ENCODE data around the gene SUSD4. TPM values are rescaled to one million over a fixed set of nuclear protein-coding genes. Genes with fewer than 3 reads are reported as not detected.

SUSD4 gene
- total RNA-seq, 2 experiments from 2014 or later, result 0.18 to 0.23 TPM

DNA sequence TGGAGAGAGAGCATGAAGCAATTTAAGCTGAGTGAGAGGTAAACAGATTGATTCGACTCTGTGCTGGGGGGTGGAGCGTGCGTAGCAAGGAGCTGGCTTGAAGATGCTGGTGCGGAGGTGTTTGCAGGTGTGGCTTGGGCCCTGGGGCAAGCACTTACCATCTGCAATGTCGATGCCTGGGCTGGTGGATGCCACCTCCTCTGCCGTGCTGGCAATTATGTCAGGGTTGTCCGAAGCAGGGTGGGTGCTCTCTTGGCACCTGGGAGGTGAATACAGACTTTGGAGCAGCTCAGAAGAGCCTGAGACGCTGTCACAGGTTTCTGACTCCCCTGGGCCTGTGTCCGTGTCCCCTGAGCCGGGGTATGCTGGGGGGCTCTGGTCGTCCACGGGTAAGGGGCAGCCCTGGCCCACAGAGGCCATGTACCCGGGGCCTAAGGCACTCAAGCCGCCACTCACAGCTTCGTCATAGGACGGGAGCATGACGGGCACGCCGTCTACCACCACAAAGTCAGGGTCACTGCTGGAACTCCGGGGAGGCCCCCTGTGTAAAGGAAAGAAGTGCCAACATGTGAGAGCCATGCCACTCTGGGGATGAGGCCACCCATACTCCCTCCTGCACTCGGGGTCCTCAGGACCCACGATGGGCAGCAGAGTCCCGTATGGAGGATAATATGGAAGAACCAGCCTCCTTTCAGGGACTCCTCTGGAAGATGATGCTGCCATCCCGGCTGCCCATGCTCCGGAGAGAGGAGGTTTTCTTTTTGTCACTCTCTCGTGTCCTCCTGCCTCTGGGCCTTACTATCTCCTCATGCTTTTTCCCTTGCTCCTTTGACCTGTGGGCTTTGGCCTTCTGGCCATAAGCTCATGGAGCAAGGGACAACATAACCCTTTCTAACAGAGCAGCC, 140.6 kb downstream of the SUSD4 start:
- no peaks in the 10 kb centered on the region for H3K36me3 Mint-ChIP-seq (ENCODE audit: low read depth)
- H3K27me3 Mint-ChIP-seq (ENCODE audit: low read depth), result no peaks in the 10 kb centered on the region
- DNase-seq (no peak), ATAC-seq (no peak)
- no peak overlapping the region for H3K4me3 Mint-ChIP-seq
- POLR2A ChIA-PET, result no interaction called here
- H3K27ac Mint-ChIP-seq, result no peak overlapping the region
- CTCF ChIA-PET, result interaction anchor here (1.0 to 1.7 kb wide), 2 partner anchors 80 to 89 kb away, joined by 3 to 4 read pairs; partner anchors contain the start of gene TLR5
- peaks cover 10% of the 10 kb centered on the region for H3K4me1 Mint-ChIP-seq (ENCODE audit: low read depth)
- H3K9me3 Mint-ChIP-seq (ENCODE audit: insufficient read depth), result no peaks in the 10 kb centered on the region

DNA sequence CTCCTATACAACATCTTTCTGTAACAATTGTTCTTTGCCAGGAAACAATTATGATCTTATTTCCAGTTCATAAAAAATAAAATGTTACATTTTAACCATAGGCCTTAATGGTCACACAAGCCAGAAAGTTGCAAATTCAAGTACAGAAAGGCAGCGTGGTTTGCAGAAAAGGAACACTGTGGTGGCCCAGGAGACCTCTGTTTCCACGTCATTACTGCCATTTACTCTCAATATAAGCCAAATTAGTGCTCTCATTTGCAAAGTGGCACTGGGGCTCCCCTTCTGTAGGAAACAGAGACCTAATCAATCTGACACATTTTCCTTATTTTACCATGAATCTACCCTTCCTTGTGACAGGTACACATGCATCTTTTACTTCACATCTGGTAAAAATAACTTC, 141.6 kb downstream of the SUSD4 start:
- DNase-seq, result no peak
- ChIA-PET CTCF (interaction anchor here (1.0 kb wide), 1 partner anchor 79 kb away, joined by 3 read pairs; the partner anchor contains the start of gene TLR5), POLR2A (no interaction called here)
- H3K27ac Mint-ChIP-seq, result no peak overlapping the region
- no peak for ATAC-seq
- H3K4me3 Mint-ChIP-seq, result no peak overlapping the region
- peaks cover 4% of the 10 kb centered on the region for H3K4me1 Mint-ChIP-seq (ENCODE audit: low read depth)
- H3K36me3 Mint-ChIP-seq (ENCODE audit: low read depth), result no peaks in the 10 kb centered on the region
- peaks cover 6% of the 10 kb centered on the region for H3K9me3 Mint-ChIP-seq (ENCODE audit: insufficient read depth)
- no peaks in the 10 kb centered on the region for H3K27me3 Mint-ChIP-seq (ENCODE audit: low read depth)

DNA sequence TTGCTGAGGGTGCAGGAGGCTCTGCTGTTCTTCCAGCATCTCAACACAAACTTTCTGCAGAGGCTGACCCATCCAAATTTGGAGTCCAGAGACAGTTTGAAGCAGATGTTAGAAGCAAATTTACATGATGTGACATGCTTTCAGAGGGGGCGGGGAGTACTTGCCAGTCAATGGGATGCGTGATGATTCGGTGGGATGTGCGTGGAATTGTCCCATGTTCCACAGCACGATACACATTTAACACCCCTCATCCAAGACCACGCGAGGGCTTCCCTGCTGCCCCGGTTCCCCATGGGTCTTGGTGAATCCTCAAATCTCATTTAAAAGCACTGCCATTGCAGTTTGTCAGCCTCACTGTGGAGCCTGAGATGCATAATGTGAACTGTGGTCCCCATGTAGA, 142.3 kb downstream of the SUSD4 start:
- no peak for ATAC-seq
- no peak for DNase-seq
- Mint-ChIP-seq H3K4me1 (ENCODE audit: low read depth) (no peaks in the 10 kb centered on the region), H3K9me3 (ENCODE audit: insufficient read depth) (peaks cover 6% of the 10 kb centered on the region), H3K36me3 (ENCODE audit: low read depth) (no peaks in the 10 kb centered on the region), H3K27ac (no peak overlapping the region), H3K27me3 (ENCODE audit: low read depth) (no peaks in the 10 kb centered on the region), H3K4me3 (no peak overlapping the region)
- ChIA-PET CTCF (interaction anchor here (1.0 to 1.2 kb wide), 2 partner anchors 8 to 98 kb away, joined by 4 to 5 read pairs; no protein-coding TSS in a partner anchor), POLR2A (no interaction called here)

DNA sequence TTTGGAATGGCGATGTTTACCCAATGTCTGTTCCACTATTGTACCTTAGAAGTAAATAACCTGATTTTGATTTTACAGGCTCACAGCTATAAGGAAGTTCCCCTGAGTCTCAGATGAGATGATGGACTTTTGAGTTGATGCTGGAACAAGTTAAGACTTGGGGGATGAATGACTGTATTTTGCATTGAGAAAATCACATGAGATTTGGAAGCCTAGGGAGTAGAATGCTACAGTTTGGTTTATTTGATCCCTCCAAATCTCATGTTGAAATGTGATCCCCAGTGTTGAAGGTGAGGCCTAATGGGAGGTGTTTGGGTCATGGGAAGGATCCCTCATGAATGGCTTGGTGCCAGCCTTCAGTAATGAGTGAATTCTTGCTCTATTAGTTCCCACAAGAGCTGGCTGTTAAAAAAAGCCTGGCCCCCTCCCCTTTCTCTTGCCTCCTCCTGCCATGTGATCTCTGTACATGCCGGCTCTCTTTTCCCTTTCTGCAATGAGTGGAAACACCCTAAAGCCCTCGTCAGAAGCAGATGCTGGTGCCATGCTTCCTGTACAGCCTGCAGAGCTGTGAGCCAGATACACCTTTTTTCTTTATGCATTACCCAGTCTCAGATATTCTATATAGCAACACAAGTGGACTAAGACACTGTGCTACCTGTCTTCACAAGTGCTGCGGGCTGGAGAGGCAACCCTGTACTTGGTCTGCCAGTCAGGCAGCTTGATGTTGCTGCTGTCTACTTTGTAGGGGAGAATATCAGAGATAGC, 143.9 kb downstream of the SUSD4 start:
- DNase-seq, result no peak
- POLR2A ChIA-PET, result no interaction called here
- no peak overlapping the region for H3K4me3 Mint-ChIP-seq
- no peak for ATAC-seq
- no peaks in the 10 kb centered on the region for H3K27me3 Mint-ChIP-seq (ENCODE audit: low read depth)
- no peaks in the 10 kb centered on the region for H3K36me3 Mint-ChIP-seq (ENCODE audit: low read depth)
- no peaks in the 10 kb centered on the region for H3K4me1 Mint-ChIP-seq (ENCODE audit: low read depth)
- CTCF ChIA-PET, result no interaction called here
- no peak overlapping the region for H3K27ac Mint-ChIP-seq
- peaks cover 6% of the 10 kb centered on the region for H3K9me3 Mint-ChIP-seq (ENCODE audit: insufficient read depth)

DNA sequence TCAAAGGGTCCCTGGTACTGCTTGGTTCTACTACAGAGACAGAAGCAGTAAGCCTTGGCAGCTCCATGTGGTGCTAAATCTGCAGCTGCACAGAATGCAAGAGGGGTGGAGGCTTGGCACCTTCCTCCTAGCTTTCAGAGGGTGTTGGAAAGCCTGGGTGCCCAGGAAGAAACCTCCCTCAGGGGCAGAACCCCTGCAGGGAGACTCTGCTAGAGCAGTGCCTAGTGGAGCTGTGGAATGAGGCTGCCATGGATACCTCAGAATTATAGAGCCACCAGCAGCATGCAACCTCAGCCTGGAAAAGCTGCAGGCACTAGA, 144.7 kb downstream of the SUSD4 start:
- ATAC-seq (no peak), DNase-seq (no peak)
- CTCF ChIA-PET, result interaction anchor here (0.7 kb wide), 1 partner anchor 86 kb away, joined by 3 read pairs; no protein-coding TSS in a partner anchor
- H3K36me3 Mint-ChIP-seq (ENCODE audit: low read depth), result no peaks in the 10 kb centered on the region
- H3K27me3 Mint-ChIP-seq (ENCODE audit: low read depth), result no peaks in the 10 kb centered on the region
- H3K4me1 Mint-ChIP-seq (ENCODE audit: low read depth), result no peaks in the 10 kb centered on the region
- H3K9me3 Mint-ChIP-seq (ENCODE audit: insufficient read depth), result peaks cover 6% of the 10 kb centered on the region
- POLR2A ChIA-PET, result no interaction called here
- no peak overlapping the region for H3K4me3 Mint-ChIP-seq
- no peak overlapping the region for H3K27ac Mint-ChIP-seq

DNA sequence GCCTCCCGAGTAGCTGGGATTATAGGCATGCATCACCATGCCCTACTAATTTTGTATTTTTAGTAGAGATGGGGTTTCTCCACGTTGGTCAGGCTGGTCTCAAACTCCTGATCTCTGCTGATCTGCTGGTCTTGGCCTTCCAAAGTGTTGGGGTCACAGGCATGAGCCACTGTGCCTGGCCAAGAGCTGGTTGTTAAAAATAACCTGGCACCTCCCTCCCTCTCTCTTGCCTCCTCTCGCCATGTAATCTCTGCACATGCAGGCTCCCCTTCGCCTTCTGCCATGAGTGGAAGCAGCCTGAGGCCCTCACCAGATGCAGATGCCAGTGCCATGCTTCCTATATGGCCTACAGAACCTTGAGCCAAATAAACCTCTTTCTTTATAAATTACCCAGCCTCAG, 146.2 kb downstream of the SUSD4 start:
- H3K27me3 Mint-ChIP-seq (ENCODE audit: low read depth), result no peaks in the 10 kb centered on the region
- H3K4me3 Mint-ChIP-seq, result no peak overlapping the region
- H3K36me3 Mint-ChIP-seq (ENCODE audit: low read depth), result no peaks in the 10 kb centered on the region
- peaks cover 6% of the 10 kb centered on the region for H3K9me3 Mint-ChIP-seq (ENCODE audit: insufficient read depth)
- ChIA-PET CTCF (no interaction called here), POLR2A (no interaction called here)
- H3K27ac Mint-ChIP-seq, result no peak overlapping the region
- ATAC-seq, result no peak
- no peaks in the 10 kb centered on the region for H3K4me1 Mint-ChIP-seq (ENCODE audit: low read depth)
- no peak for DNase-seq

DNA sequence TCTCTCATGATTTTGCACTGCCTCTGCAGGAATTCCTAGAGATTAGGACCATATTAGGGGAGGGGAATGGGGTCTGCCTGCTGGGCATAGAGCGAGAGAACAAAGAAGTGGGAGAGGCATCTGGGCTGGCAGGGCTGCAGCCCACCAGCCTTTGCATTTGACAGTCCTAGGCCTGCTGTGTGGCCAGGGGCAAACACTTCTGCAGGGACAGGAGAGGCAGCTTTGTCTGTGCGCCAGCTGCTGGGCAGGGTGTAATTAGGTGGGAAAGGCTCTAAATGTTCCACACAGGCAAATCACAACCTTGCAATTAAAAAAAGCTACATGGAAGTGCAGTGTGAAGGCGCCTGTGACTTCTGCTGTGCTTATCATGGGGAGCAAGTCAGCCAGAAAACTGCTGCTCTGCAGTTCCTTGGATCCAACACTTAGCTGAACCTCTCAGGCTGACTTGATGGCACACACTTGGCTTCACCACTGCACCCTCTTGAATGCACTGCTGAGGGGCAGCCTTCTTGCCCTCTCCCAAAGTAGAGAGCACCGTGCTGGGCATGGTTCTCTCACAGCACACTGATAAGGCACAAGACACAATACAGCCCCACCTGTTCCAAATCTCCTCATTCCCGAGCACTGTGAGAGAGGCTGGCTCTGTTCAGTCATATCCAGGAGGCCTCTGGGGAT, 147.3 kb downstream of the SUSD4 start:
- POLR2A ChIA-PET, result no interaction called here

GRCh38 chr1:223216074-223216473, 147.9 kb downstream of the SUSD4 start:
- DNase-seq, result no peak
- no peak overlapping the region for H3K27ac Mint-ChIP-seq
- POLR2A ChIA-PET, result no interaction called here

More for the DNA sequence above, 147.3 kb downstream of the SUSD4 start:
- CTCF ChIA-PET, result interaction anchor here (1.2 kb wide), 1 partner anchor 28 kb away, joined by 3 read pairs; no protein-coding TSS in a partner anchor
- H3K9me3 Mint-ChIP-seq (ENCODE audit: insufficient read depth), result peaks cover 6% of the 10 kb centered on the region
- no peak overlapping the region for H3K27ac Mint-ChIP-seq
- H3K4me3 Mint-ChIP-seq, result no peak overlapping the region
- H3K27me3 Mint-ChIP-seq (ENCODE audit: low read depth), result no peaks in the 10 kb centered on the region
- H3K36me3 Mint-ChIP-seq (ENCODE audit: low read depth), result no peaks in the 10 kb centered on the region
- no peak for ATAC-seq
- DNase-seq, result no peak
- no peaks in the 10 kb centered on the region for H3K4me1 Mint-ChIP-seq (ENCODE audit: low read depth)

GRCh38 chr1:223215026-223215425, 148.9 kb downstream of the SUSD4 start:
- DNase-seq, result no peak
- ATAC-seq, result no peak
- H3K9me3 Mint-ChIP-seq (ENCODE audit: insufficient read depth), result peaks cover 6% of the 10 kb centered on the region
- no peak overlapping the region for H3K4me3 Mint-ChIP-seq
- no peaks in the 10 kb centered on the region for H3K27me3 Mint-ChIP-seq (ENCODE audit: low read depth)
- ChIA-PET CTCF (no interaction called here), POLR2A (no interaction called here)
- no peaks in the 10 kb centered on the region for H3K36me3 Mint-ChIP-seq (ENCODE audit: low read depth)
- H3K27ac Mint-ChIP-seq, result no peak overlapping the region
- no peaks in the 10 kb centered on the region for H3K4me1 Mint-ChIP-seq (ENCODE audit: low read depth)

More at GRCh38 chr1:223216074-223216473, 147.9 kb downstream of the SUSD4 start:
- peaks cover 6% of the 10 kb centered on the region for H3K9me3 Mint-ChIP-seq (ENCODE audit: insufficient read depth)
- no peaks in the 10 kb centered on the region for H3K27me3 Mint-ChIP-seq (ENCODE audit: low read depth)
- no peak for ATAC-seq
- no peaks in the 10 kb centered on the region for H3K4me1 Mint-ChIP-seq (ENCODE audit: low read depth)
- CTCF ChIA-PET, result interaction anchor here (1.2 kb wide), 1 partner anchor 29 kb away, joined by 3 read pairs; no protein-coding TSS in a partner anchor
- no peaks in the 10 kb centered on the region for H3K36me3 Mint-ChIP-seq (ENCODE audit: low read depth)
- H3K4me3 Mint-ChIP-seq, result no peak overlapping the region

DNA sequence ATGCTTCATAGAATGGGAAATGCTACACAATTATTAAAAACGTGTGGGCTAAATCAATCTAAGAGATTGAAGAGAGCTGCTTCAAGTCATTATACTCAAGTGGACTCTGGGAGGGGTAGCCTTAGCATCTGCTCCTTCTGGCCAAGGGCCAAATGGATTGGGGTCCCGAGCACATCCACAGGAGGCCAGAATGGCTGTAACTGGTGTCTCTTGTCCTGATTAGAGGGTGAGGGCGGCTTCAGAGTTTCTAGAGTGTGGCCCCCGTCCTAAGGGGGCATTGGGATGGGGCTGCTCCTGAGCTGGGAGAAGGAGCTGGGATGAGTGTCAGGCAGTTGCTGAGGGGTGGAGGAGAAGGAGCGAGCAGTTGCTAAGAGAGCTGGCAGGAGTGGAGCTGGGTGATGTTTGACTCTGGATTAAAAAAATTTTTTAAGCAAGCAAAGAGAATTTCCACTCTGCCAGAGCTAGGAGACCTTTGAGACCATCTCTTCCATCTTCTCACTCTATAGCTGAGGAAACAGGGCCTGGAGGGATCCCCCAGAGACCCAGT, 149.6 kb downstream of the SUSD4 start:
- CTCF ChIA-PET, result no interaction called here

GRCh38 chr1:223212441-223212840, 151.5 kb downstream of the SUSD4 start:
- DNase-seq (no peak), ATAC-seq (no peak)
- H3K36me3 Mint-ChIP-seq (ENCODE audit: low read depth), result no peaks in the 10 kb centered on the region
- ChIA-PET CTCF (interaction anchor here (1.5 kb wide), 1 partner anchor 79 kb away, joined by 3 read pairs; no protein-coding TSS in a partner anchor), POLR2A (no interaction called here)
- H3K27ac Mint-ChIP-seq, result no peak overlapping the region
- H3K27me3 Mint-ChIP-seq (ENCODE audit: low read depth), result peaks cover 3% of the 10 kb centered on the region
- H3K4me3 Mint-ChIP-seq, result no peak overlapping the region
- H3K4me1 Mint-ChIP-seq (ENCODE audit: low read depth), result no peaks in the 10 kb centered on the region
- no peaks in the 10 kb centered on the region for H3K9me3 Mint-ChIP-seq (ENCODE audit: insufficient read depth)

More for the DNA sequence above, 149.6 kb downstream of the SUSD4 start:
- Mint-ChIP-seq H3K27ac (no peak overlapping the region), H3K9me3 (ENCODE audit: insufficient read depth) (peaks cover 6% of the 10 kb centered on the region), H3K4me3 (no peak overlapping the region), H3K4me1 (ENCODE audit: low read depth) (no peaks in the 10 kb centered on the region), H3K36me3 (ENCODE audit: low read depth) (no peaks in the 10 kb centered on the region), H3K27me3 (ENCODE audit: low read depth) (no peaks in the 10 kb centered on the region)
- no peak for ATAC-seq
- POLR2A ChIA-PET, result no interaction called here
- DNase-seq, result no peak
